ENCODE results near the gene PAPOLA.
A peak's percentile ranks its signal among the peaks of the same experiment; 100 is the strongest.
"Not testable (repeated sequence)": the region's sequence is repeated elsewhere in the genome, so short reads cannot be mapped to it uniquely, and the experiment has no call there.

The PAPOLA gene

DNA sequence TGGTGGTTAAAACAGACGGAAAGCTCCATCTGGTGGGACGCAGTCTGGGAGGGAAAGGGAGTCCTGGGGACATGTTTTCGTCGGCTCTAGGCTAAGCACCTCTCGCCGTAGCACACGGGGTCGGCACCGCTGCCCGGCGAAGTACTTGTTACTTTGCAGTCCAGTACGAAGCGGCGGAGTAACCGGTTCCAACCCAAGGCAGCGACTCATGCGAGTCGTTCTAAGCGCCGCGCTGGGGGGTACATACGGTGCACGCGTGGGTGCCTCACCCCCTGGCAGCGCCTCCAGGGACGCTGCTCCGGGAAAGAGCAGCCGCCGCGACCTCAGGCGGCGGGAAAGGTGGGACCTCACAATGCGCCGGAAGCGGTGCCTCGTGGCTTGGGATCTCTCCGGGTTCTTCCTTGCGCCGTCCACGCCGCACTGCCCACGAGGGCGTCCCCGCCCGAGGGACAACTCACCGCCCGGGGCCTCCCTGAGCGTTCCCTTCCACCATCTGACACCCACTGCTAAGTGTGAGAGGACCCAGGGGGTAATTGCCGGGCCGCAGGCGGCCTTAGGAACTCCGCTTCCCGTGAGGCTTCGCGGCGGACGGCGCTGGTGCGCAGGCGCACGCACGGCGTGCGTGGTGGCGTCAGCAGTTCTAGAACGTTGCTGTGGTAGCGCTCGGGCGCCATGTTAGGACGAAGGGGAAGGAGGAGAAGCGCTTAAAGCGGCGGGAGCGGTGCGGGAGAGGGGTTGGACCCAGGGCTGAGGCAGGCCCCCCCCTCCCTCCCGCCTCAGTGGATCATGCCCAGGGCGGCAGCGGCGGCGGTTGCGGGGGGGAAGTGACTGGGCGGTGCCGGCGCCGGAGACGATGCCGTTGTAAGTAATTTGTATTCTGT, at the start of gene PAPOLA:
TSS of gene PAPOLA (plus strand) at position 643 of the 881 bp plus-strand sequence. CDS start at position 854, 211 bp downstream.
- DNase-seq (ENCODE audit: low read depth, low spot score) = peak; percentile 91

DNA sequence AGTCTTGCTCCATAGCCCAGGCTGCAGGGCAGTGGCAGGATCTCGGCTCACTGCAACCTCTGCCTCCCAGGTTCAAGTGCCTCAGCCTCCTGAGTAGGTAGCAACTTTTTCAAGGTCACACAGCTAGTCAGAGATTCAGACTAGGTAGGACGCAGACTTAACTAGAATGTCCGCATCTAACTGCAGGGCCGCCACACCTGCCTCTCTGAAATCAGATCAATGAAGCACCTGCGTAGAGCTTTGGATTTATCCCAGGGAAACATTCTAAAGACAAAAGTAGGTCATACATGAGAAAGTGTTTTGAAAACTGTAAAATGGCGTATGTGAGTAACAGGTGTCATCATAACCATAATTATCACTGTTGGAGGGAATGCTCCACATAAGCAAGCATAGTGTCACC, 49.5 kb upstream of the PAPOLA start:
- DNase-seq (ENCODE audit: low read depth, low spot score) = no peak

DNA sequence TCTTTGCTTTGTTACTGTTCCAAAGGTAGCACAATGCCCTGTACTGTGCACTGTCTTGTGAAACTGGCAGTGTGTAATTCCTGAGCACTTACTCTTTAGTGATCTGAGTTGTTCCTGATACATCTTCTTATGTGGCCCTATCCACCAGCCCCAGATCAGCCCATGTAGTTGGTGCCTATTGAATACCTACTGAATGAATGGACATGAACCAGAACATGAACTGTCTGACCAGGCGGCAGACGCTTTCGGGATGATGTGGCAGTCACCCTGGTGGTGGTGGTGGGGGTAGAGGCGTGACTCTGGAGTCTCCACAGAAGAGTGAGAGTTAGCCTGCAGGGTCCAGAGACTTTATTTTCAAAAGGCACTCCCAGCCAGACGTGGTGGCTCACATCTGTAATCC, 46.6 kb upstream of the PAPOLA start:
- DNase-seq (ENCODE audit: low read depth, low spot score) = no peak

- no peak for DNase-seq (ENCODE audit: low read depth, low spot score)
Measured at GRCh38 chr14:96459851-96460250, 42.3 kb upstream of the PAPOLA start.

- no peak for DNase-seq (ENCODE audit: low read depth, low spot score)
Measured at GRCh38 chr14:96461950-96462798, 40.0 kb upstream of the PAPOLA start.

GRCh38 chr14:96464136-96464535, 38.0 kb upstream of the PAPOLA start:
- DNase-seq (ENCODE audit: low read depth, low spot score) = no peak

- DNase-seq (ENCODE audit: low read depth, low spot score) = no peak
Measured at GRCh38 chr14:96466918-96467317, 35.3 kb upstream of the PAPOLA start.

DNA sequence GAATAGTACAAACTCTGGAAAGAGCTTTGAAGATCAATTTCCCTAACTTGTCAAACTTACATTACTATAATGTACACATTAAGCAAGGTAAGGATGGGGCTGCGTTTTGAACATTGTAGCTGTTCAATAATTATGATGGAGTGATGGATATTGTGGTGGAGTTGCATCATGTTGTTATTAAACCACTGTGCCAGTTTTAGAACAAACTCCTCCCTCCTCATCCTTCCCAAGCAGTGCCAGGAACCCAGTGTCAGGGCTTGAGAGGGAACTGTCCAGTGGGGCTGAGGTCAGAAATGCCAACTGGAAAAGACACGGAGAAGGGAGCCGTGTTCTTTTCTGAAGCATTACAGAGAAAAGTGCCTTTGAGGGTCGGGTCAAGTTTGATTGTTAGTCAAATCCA, 31.9 kb upstream of the PAPOLA start:
- no peak for DNase-seq (ENCODE audit: low read depth, low spot score)

GRCh38 chr14:96470967-96471366, 31.2 kb upstream of the PAPOLA start:
- DNase-seq (ENCODE audit: low read depth, low spot score) = not testable (repeated sequence)

DNA sequence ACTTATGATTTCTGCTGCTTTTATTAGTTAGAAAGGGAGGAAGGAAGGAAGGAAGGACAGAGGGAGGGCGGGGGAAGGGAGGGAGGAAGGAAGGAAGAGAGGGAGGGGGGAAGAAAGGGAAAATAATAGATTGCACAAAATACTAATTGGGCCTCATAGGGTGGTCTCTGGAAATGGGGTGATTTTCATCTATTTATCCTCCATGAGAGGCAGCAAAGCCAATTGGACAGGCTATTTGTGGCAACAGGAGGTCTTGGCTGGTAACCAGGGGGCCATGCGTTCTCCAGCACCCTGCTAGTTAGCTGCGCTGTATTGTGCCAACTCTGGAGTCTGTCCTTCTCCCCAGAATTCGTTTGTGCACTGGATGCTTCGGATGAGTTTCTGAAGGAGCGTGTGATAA, 24.1 kb upstream of the PAPOLA start:
- DNase-seq (ENCODE audit: low read depth, low spot score) = no peak

DNA sequence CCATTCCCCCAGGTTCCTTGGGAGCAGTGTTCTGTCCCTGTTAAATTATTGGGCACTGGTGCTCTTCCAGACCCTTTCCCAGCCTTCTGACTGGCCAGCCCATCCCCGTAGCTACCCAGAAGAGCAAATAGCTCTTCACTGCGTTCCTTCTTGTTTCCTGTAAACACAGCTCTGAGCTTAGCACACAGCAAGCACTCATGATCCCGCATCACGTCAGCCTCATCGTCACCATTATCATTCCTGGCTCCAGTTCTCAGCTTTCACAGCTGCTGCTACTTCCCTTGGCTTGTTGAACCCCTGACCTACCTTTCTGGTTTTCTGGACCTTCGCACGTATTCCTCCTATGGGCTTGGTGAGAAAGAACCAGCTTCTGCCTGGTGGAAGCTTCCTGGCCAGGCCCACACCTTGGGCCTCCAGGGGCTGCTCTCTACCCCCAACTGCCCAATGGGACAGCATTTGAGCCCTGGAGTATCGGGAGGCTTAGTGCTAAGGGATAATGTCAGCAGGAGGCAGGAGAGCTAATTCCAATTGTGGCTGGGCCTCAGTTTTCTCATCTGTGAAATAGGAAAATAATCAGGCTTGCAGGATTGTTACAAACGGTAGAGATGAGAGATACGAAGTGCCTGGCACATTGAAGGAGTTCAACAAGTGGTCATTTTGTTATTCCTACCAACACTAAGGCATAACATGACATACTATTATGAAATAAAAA, 22.6 kb upstream of the PAPOLA start:
- DNase-seq (ENCODE audit: low read depth, low spot score) = no peak

DNA sequence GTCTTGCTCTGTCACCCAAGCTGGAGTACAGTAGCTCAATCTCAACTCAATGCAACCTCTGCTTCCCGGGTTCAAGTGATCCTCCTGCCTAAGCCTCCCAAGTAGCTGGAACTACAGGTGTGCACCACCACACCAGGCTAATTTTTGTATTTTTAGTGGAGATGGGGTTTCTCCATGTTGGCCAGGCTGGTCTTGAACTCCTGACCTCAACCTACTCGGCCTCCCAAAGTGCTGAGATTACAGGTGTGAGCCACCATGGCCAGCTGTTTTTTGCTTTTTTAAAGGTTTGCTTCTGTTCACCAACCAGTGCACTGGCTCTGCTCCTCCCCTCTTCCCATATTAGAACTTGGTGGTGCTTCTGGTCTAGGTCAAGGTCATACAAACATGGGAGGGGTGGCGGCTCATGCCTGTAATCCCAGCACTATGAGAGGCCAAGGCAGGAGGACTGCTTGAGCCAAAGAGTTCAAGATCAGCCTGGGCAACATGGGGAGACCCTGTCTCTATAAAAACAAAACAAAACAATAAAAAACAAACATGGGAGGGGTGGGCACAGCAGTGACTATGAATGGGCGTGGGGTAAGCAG, 20.4 kb upstream of the PAPOLA start:
- DNase-seq (ENCODE audit: low read depth, low spot score) = no peak

GRCh38 chr14:96482986-96483385, 19.2 kb upstream of the PAPOLA start:
- DNase-seq (ENCODE audit: low read depth, low spot score) = no peak

DNA sequence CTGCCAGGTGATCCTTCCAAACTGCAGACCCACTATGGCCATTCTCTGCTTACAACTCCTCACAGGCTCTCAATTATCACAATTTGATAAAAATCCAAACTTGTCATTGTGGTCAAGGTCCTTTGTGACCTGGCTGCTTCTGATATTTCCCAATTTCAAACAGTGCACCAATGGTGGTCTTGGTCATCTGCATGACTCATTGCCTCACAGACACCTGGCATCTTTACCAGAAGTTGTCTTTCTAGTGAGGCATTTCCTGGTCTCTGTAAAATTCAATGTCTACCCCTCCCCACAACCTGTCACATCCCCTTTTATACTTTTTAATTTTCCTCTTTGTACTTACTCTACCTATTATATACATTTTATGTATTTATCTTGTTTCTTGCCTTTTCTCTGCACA, 17.8 kb upstream of the PAPOLA start:
- no peak for DNase-seq (ENCODE audit: low read depth, low spot score)

DNA sequence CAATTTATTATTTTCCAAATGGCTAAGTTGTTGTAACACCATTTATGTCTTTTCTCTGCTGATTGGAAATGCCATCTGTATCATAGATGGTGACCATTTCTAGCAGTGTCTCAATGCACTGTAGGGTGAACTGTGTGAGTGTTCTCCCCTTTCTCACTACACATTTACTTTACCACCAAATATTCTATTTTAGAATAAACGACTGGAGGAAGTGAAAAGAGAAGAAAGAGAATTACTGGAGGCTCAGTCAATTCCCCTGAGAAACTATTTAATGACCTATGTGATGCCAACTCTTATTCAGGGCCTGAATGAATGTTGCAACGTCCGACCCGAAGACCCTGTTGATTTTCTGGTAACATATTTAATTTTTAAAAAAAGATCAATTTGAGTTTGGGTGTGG, 15.5 kb upstream of the PAPOLA start:
- no peak for DNase-seq (ENCODE audit: low read depth, low spot score)

DNA sequence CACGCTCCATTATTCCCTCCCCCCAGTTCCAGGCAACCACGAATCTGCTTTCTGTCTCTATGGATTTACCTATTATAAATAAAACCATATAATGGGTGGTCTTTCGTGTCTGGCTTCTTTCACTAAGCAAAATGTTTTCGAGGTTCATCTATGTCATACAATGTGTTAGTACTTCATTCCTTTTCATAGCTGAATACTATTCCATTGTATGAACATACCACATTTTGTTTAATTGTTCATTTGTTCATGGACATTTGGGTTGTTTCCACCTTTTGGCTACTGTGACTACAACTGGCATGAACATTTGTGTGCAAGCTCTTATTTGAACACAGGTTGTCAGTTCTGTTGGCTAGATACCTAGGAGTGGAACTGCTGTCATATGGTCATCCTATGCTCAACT, 12.9 kb upstream of the PAPOLA start:
- DNase-seq (ENCODE audit: low read depth, low spot score) = no peak

DNA sequence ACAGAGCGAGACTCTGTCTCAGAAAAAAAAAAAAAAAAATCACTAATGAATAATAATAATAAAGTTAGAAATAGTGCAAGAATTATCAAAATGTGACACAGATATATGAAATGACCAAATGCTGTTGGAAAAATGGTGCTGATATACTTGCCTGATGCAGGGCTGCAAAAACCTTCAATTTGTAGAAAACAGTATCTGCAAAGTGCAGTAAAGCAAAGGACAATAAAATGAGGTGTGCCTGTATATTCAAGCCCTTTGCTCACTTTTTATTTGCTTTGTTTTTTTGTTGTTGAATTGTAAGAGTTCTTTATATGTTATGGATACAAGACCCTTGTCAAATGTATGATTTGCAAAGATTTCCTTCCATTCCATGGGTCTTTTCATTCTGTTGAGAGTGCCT, 9.0 kb upstream of the PAPOLA start:
- no peak for DNase-seq (ENCODE audit: low read depth, low spot score)

GRCh38 chr14:96494331-96494730, 7.9 kb upstream of the PAPOLA start:
- no peak for DNase-seq (ENCODE audit: low read depth, low spot score)

DNA sequence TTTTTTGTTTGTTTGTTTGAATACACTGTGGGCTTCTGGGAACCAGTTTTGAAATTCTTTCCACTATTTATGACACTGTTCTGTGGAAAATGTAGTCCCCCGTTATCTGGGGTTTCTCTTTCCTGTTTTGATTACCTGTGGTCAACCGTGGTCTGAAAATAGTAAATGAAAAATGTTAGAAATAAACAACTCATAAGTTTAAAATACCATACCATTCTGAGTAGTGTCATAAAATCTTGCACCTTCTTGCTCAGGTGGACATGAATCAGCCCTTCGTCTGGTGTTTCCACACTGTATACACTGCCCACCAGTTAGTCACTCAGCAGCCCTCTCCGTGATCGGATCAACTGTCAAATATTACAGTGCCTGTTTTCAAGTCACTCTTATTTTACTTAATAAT, 5.1 kb upstream of the PAPOLA start:
- no peak for DNase-seq (ENCODE audit: low read depth, low spot score)

DNA sequence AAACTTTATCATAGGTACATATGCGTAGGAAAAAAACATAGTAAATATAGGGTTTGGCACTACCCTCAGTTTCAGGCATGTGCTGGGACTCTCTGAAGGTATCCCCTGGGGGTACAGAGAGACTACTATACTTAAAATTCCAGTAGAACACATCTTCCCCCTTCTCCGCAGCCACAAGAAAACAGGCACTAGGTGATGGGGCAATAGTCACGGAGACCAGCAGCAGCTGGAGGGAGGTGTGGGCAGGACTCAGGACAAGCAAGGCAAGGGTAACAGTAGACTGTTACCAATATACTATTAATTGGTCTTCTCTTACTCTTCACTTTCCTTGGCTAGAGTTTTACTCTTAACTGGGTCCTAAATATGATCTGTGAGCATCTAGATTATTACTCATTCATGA, 4.6 kb upstream of the PAPOLA start:
- no peak for DNase-seq (ENCODE audit: low read depth, low spot score)

- no peak for DNase-seq (ENCODE audit: low read depth, low spot score)
Measured at GRCh38 chr14:96501217-96501739, 904 bp upstream of the PAPOLA start.
